NCI-H1417 (cell line): ENCODE results near the gene MICAL3.
A peak's percentile ranks its signal among the peaks of the same experiment; 100 is the strongest.
"Not testable (repeated sequence)": the region's sequence is repeated elsewhere in the genome, so short reads cannot be mapped to it uniquely, and the experiment has no call there.

Experiments
- DNase-seq, 3 experiments: peaks; one replicate each; lab custom pipeline; 2025; lab: John Stamatoyannopoulos, UW

MICAL3 gene

DNA sequence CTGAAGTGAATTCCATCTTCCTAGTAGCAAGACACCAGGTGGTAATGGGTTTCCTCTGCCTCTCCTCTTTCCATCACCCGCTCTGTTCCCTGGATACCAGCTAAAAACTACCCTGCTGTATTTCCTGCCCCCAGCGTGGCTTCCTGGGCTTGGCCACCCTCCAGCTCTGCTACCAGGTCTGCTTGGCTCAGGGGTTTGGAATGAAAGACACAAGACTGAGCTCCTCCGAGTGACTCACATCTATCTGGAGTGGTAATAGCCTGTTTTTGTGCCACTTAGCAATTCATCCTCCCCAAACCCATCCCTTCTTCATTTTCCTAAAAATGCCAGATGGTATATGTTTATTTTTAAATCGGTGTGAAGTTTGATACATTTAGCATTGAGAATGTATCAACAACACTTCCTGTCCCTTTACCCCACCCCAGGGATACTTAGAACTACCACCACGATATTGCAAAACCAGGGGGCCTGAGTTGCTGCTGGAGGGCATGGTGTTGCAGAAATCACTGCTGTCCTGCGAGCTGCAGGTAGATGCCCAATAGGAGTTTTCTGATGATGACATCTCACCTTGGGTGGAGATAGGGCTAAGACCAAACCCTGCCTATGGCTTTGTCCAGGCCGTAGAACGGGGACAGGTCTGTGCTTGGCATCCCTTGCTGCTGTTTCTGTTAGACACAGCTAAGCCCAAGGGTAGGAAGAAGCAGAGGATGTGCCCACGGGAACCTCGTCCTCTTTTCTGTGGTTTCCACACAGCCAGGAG is 7.5 kb upstream of the MICAL3 start:
- peak in 2 of 3 experiments; percentile 6 to 34 for DNase-seq

DNA sequence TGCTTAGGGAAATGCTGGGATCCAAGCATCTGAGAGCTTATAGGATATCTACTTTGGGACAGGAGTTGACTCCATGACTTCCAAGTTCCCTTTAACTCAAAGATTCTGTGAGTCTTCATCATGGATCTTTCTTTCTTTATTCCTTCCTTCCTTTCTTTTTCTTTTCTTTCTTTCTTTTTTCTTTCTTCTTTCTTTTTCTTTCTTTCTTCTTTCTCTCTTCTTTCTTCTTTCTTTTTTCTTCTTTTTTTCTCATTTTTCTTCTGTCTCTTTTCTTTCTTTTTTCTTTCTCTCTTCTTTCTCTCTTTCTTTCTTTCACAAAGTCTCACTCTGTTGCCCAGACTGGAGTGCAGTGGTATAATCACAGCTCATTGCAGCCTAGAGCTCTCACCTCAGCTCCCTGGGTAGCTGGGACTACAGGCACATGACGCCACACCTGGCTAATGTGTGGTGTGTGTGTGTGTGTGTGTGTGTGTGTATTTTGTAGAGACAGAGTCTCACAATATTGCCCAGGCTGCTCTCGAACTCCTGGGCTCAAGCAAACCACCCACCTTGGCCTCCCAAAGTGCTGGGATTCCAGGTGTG is 5.4 kb upstream of the MICAL3 start:
- DNase-seq, result no peak

GRCh38 chr22:18028817-18029527 is 4.6 kb upstream of the MICAL3 start:
- DNase-seq, result no peak

- not testable (repeated sequence) for DNase-seq
These were observed 1.5 kb upstream of the MICAL3 start for GRCh38 chr22:18025898-18026297.

GRCh38 chr22:18024956-18025720 is 777 bp upstream of the MICAL3 start:
- DNase-seq, result peak in 1 of 3 experiments; percentile 40

DNA sequence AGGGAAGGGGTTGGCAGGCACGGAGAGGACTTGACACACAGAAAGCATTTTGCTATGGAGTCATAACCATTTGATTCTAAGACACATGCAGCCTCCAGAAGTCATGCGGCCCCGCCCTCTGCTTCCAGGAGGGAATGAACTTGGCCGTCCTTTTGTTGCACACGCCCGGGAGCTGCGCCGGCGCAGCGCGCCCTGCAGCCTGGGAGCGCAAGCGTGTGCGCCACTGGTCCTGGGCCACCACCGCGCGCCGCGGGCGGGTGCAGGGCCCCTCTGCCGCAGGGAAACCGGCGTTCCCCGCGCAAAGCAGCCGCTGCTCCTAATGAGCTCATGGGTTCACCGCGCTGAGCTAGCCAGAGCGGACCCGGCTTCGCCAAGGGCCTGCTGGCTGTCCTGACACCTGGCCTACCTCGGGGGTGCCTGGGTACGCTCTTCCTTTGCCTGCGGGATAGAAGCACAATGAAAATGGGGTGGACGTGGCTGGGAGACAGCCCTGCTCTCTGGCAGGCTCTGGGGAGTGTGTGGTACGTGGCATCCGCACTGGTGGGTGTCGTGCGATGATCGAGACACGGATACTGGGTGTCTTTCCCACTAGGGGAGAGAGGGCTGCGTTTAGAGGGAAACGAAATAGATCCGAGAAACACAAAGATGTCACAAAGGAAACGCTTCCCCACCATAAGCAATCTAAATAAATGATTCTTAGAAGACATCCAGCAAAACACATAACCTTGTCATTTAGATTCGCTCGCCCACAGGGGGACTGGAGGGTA is 669 bp downstream of the MICAL3 start:
- DNase-seq, result peak; percentile 63 to 81 (median 71)

DNA sequence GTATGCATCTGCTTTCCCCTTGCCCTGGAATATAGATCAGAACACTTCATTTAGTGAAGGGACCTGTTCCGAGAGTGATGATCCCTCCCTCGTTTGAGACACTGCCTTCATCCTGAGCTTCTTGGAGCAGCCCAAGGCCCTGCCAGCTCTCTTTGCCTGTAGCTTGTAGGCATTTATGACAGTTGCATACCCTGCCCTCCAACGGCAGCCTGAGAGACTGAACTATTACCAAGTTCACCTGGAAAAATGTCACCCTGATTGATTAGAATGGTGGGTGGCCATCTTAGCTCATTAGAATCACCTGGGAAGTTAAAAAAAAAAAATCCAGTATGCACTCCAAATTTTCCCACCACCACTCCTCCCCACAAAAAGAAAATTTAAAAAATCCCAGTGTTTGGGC is 1.5 kb downstream of the MICAL3 start:
- DNase-seq, result peak in 1 of 3 experiments; percentile 16

GRCh38 chr22:18021431-18021830 is 2.9 kb downstream of the MICAL3 start:
- no peak for DNase-seq

GRCh38 chr22:18020743-18021142 is 3.6 kb downstream of the MICAL3 start:
- not testable (repeated sequence) for DNase-seq

GRCh38 chr22:18013947-18014346 is 10.4 kb downstream of the MICAL3 start:
- DNase-seq, result no peak

DNA sequence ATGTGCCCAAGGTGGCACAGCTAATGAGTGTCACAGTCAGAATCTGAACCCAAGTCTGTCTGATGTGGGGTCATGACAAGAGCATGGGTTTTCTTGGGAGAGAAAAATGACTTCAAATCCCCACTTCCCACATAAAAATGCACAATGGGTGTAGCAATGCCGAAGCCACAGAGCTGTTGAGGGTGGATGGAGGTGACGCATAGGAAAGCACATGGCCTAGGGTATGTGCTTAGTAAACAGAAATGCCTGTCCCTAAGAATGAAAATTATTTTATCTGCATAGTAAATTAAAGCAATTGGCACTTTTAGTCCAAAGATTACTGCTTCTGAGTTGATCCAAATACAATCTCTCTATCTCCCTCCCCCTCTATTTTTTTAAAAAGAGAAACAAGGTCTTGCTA is 10.9 kb downstream of the MICAL3 start:
- no peak for DNase-seq

DNA sequence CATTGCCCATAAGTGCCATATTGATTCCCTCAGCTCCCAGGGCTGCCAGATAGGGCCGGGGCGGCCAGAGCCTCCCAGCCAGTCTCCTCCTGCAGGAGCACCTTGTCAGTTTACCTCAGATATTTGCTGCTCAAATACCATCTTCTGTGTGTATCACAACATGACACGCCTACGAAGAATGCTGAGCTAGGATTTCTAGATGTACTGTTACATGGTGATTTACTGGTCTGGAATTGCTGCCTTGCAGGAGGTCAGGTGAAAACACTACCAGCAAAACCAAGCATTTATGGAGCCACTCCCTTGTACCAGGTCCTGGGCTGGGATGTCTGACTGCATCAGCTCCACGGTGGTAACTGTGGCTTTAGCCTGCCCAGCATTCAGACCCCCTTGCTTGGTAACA is 11.8 kb downstream of the MICAL3 start:
- no peak for DNase-seq

DNA sequence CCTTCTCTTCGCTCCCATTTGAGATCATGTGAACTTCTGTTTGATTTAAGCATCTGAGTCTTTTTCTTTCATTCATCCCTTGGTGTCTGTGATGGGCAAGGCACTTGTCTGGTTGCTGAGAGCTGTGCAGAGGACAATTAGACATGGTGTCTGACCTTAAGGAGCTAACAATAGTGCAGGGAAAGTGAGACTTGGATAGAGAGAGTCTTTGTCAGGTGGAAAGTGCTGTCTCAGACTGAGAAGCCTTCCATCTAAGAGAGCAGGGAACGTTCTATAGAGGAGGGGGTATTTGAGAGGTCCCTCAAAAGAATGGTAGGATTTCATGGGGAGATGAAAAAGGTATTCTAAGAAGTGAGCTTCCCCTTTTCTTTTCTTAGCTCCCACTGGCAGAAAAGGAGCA is 14.1 kb downstream of the MICAL3 start:
- peak in 1 of 3 experiments; percentile 7 for DNase-seq

DNA sequence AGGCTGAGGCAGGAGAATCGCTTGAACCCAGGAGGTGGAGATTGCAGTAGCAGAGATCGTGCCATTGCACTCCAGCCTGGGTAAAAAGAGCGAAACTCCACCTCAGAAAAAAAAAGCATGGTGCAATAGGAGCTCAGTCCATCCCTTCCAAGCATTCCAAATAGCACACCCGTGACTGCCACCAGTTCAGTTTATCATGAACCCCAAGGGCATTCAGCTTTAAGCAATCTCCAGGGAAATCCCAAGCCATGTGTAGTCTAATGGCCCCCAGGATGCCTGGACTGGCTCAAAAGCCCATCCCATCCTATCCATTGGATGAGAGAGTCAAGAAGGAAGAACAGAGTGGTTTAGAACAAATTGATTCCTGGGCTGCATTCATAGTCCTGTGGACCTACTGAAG is 16.2 kb downstream of the MICAL3 start:
- no peak for DNase-seq

DNA sequence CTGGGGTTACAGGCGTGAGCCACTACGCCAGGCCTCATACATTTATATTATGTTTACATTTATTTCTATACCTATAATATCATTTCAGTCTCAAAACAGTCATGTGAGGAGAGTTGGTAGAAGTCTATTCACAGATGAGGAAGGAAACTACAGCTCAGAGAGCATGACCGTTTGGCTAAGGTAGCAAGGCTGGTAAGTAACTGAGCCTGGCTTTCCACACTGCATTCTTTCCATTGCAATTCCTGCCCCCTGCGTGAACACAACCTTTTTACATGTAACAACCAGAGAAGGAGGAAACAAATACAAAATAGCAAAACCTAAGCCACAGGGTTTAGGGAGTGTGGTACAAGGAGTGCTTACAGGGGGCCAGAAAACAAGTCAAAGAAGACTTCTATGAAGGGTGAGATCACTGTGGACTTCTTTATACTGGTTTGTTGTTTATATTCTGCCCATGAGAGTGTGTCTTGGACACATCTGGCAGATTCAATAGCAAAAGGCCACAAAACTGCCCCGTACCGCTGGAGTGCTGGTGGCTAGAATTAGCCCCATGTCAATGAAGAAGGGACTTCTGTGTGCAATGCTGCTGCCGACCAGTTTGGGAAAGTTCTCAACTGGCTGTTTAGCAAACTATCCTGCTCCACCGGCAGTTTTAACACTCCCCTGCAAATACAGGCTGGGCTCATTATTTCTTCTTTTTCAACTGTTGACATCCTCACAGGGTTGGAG is 19.0 kb downstream of the MICAL3 start:
- DNase-seq, result no peak

GRCh38 chr22:18001894-18002315 is 22.5 kb downstream of the MICAL3 start:
- not testable (repeated sequence) for DNase-seq

DNA sequence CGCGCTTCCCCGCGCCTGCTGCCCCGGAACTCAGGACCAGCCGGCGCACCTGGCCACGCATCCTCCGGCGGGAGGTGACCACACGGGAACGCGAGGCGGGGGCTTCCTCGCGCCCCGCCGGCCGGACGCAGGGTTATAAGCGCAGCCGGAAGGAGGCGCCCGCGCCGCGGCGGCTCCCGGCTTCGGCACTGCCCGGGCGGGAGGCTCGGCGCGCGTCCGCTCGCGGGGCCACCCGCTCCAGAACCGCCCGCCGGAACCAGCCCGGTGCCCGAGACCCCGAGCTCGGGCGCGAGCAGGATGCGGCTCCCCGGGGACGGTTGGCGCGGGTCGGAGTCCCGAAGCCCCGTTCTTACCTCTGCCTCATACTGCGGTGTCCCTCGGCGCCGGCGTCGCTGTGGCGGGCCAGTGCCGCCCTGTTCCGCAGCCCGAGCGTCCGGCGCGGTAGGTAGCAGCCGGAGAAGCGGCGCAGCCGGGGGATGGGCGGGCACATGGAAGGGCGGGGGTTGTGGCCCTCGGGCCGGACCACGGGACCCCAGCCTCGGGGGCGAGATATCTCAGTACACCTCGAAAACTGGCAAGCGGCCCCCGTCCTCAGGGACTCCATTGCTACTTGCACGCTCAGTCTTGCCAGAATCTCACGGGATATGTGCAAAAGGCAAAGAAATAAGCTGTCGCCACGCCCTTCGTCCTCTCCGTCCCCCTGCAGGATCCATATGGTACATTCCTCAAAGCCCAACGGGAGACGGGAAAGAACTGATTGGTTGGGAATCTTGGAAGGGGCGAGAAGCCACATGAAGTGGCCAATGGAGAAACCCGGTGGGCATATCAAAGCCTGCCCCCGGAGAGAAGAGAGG is 23.1 kb downstream of the MICAL3 start:
- DNase-seq, result peak; percentile 81 to 97 (median 91)

DNA sequence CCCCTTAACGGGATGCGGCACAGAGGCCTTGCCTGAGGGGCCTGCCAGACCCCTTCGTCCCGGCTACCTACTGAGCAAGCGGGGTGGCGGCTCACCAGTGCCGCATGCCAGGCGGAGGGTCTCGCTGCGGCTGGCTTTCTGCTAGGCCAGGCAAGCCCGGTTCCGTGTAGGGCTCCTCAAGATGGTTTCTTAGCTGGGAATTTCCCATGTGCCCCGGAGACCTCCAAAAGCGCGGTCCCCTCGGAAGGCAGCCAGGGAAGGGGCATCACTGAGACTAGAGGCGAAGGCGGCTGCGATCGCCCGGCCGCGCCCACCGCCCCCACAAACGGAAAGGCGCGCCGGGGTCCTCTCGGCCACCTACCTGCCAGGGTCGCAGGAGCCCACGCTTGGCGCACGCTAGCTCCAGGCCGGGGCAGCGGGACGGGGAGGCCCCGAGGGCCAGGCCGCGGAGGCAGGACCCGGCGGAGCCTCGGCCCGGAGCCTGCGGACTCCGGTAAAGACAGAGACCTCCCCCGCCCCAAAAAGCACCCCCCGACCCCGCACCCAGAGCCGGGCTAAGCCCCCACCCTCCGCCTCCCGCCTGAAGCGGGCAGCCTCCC is 23.8 kb downstream of the MICAL3 start:
- DNase-seq, result peak in 2 of 3 experiments; percentile 41 to 54

- DNase-seq, result peak in 1 of 3 experiments; percentile 19
These were observed 24.5 kb downstream of the MICAL3 start for GRCh38 chr22:17999851-18000250.
